Common myeloid progenitor, CD34-positive (primary cell): ENCODE data around the gene CD163L1.
"Not testable (repeated sequence)": the region's sequence is repeated elsewhere in the genome, so short reads cannot be mapped to it uniquely, and the experiment has no call there.

ENCODE experiments used
- CTCF ChIA-PET: fragments of 350-600 bp; sonication (Branson Sonifier 250); formaldehyde crosslinking; loops from one replicate; lab custom pipeline; 2021; ENCODE audit warnings: antibody characterized with exemption; lab: Charles Lee
- POLR2A ChIA-PET: fragments of 350-600 bp; sonication (Branson Sonifier 250); formaldehyde crosslinking; loops from one replicate; lab custom pipeline; 2021; ENCODE audit warnings: antibody characterized with exemption; lab: Charles Lee
- DNase-seq, 3 donors: peaks; one replicate each; pipeline versions ENCODE4 v3.0.0 to v3.0.0-alpha.2; 2013
- H3K27ac ChIP-seq, 2 experiments: 1 replicate in 1 of 2; 2 replicates in 1 of 2; pipeline ENCODE4 v1.7.0; 2013; ENCODE audit warnings: inconsistent platforms in 2 of 2, low read length in 2 of 2, mild to moderate bottlenecking in 2 of 2, low read depth in 1 of 2, moderate library complexity in 1 of 2; ENCODE audit not compliant: severe bottlenecking in 2 of 2, insufficient read depth in 1 of 2, poor library complexity in 1 of 2
- H3K27me3 ChIP-seq, 5 experiments: replicated peaks in 2 of 5; 1 replicate in 3 of 5; 2 replicates in 2 of 5; pipeline versions ENCODE4 v1.6.1 to v1.7.0; 2013; ENCODE audit warnings: low read length in 4 of 5, mild to moderate bottlenecking in 2 of 5, moderate library complexity in 2 of 5, inconsistent platforms in 1 of 5; ENCODE audit not compliant: insufficient read depth in 5 of 5, control insufficient read depth in 4 of 5
- H3K36me3 ChIP-seq, 4 experiments: 1 replicate in 2 of 4; 2 replicates in 2 of 4; pipeline versions ENCODE4 v1.6.1 to v1.7.0; 2013; ENCODE audit warnings: low read length in 3 of 4, control low read depth in 1 of 4, mild to moderate bottlenecking in 1 of 4; ENCODE audit not compliant: control insufficient read depth in 4 of 4, insufficient read depth in 4 of 4
- H3K4me1 ChIP-seq, 4 experiments: 1 replicate in 3 of 4; 2 replicates in 1 of 4; pipeline versions ENCODE4 v1.6.1 to v1.7.1; 2013; ENCODE audit warnings: low read length in 3 of 4, mild to moderate bottlenecking in 3 of 4, control low read depth in 1 of 4, inconsistent platforms in 1 of 4, moderate library complexity in 1 of 4; ENCODE audit not compliant: control insufficient read depth in 4 of 4, insufficient read depth in 4 of 4; ENCODE audit errors: control extremely low read depth in 1 of 4
- H3K4me3 ChIP-seq, 7 experiments: 1 replicate in 4 of 7; 2 replicates in 3 of 7; pipeline versions ENCODE4 v1.5.1 to v1.7.0; 2013; ENCODE audit warnings: mild to moderate bottlenecking in 7 of 7, low read length in 6 of 7, moderate library complexity in 6 of 7, inconsistent platforms in 2 of 7, low read depth in 2 of 7, control low read depth in 1 of 7; ENCODE audit not compliant: insufficient read depth in 4 of 7, control insufficient read depth in 1 of 7; ENCODE audit errors: extremely low read depth in 1 of 7
- H3K9me3 ChIP-seq, 5 experiments: 1 replicate in 4 of 5; 2 replicates in 1 of 5; pipeline versions ENCODE4 v1.6.1 to v1.7.1; 2013; ENCODE audit warnings: low read length in 4 of 5, mild to moderate bottlenecking in 2 of 5, inconsistent platforms in 1 of 5, low read depth in 1 of 5, moderate library complexity in 1 of 5; ENCODE audit not compliant: control insufficient read depth in 4 of 5, insufficient read depth in 2 of 5; ENCODE audit errors: control extremely low read depth in 1 of 5
- WGBS: methylation state at CpG from one replicate; pipeline ENCODE4 v1.1.5; 2013; ENCODE audit not compliant: insufficient coverage; 5-methylcytosine and 5-hydroxymethylcytosine counted together

The CD163L1 gene

DNA sequence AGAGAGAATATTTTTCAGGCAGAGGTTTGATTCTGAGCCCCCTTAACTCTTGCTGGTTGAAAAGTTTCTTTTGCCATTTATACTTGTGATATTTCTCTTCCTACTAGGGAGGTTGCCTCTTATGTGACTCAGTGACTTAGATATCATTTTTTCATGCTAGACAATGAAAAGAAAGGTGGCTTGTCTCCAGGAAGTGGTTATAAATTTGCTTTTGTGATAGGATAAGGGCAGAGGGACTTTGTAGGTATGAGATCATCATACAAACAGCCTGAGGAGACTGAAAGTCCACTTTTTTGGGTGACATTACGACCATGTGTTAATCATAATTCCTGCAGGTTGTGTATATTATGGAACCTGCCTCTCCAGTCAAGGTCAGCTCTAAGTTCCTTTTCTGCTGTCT, 104.3 kb downstream of the CD163L1 start:
- no peaks in the 10 kb centered on the region for H3K27me3 ChIP-seq
- no peaks in the 10 kb centered on the region for H3K36me3 ChIP-seq
- H3K4me1 ChIP-seq = peaks cover 0 to 4% (median 0%) of the 10 kb centered on the region in 4 experiments
- H3K9me3 ChIP-seq = peaks cover 0 to 8% (median 4%) of the 10 kb centered on the region in 5 experiments
- WGBS = 100% methylated on average over 1 of the region's 1 CpG
- no peak overlapping the region for H3K4me3 ChIP-seq
- CTCF ChIA-PET = no interaction called here
- no peak for DNase-seq
- no peak overlapping the region for H3K27ac ChIP-seq
- POLR2A ChIA-PET = no interaction called here

DNA sequence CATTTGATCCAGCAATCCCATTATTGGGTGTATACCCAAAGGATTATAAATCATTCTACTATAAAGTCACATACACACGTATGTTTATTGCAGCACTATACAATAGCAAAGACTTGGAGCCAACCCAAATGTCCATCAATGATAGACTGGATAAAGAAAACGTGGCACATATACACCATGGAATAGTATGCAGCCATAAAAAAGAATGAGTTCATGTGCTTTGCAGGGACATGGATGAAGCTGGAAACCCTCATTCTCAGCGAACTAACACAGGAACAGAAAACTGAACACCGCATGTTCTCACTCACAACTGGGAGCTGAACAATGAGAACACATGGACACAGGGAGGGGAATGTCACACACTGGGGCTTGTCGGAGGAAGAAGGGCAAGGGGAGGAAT, 106.2 kb downstream of the CD163L1 start:
- H3K27ac ChIP-seq, POLR2A ChIA-PET, H3K4me3 ChIP-seq, H3K4me1 ChIP-seq, DNase-seq, H3K36me3 ChIP-seq, H3K9me3 ChIP-seq, H3K27me3 ChIP-seq, CTCF ChIA-PET: not testable (repeated sequence)
- WGBS = 100% methylated on average over 3 of the region's 5 CpGs

DNA sequence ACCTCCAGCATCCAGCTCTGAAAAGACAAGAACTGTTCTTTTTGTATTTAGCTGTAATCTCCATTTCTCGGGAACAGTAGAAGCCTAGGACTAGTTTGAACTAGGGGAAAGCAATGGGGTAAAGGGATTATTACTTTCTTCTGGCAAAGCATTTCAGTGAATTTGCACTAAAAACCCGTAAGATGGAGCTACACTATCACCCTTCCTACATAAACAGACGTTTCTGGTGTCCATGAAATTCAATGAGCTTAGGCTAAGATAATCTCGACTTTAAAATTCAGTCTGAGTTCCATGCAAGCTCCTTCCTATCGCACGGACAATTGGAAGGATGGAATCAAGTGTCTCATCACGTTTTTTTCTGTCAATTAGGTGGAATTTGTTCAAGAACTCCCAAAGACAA, 116.0 kb downstream of the CD163L1 start:
- ChIA-PET CTCF (no interaction called here), POLR2A (no interaction called here)
- no peak overlapping the region for H3K4me3 ChIP-seq
- 92% methylated on average over 6 of the region's 7 CpGs for WGBS
- DNase-seq = no peak
- no peaks in the 10 kb centered on the region for H3K27me3 ChIP-seq
- peaks cover 0 to 4% (median 3%) of the 10 kb centered on the region in 5 experiments for H3K9me3 ChIP-seq
- no peaks in the 10 kb centered on the region for H3K4me1 ChIP-seq
- no peak overlapping the region for H3K27ac ChIP-seq
- no peaks in the 10 kb centered on the region for H3K36me3 ChIP-seq

DNA sequence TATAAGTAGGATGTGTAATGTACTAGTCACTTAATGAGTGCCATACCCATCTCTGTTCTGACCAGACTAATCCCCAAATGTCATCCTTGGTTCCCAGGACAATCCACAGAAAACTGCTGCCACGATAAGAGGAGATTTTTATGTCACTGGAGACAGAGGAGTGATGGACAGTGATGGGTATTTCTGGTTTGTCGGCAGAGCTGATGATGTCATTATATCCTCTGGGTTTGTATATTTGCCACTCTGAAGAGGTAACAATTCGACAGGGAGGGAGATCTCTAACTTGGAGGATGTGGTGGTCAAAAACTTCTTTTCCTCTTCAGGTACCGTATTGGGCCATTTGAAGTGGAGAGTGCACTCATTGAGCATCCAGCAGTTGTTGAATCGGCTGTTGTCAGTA, 119.8 kb downstream of the CD163L1 start:
- CTCF ChIA-PET = no interaction called here
- DNase-seq = no peak
- POLR2A ChIA-PET = no interaction called here
- Histone ChIP-seq H3K4me1 (no peaks in the 10 kb centered on the region), H3K27ac (no peak overlapping the region), H3K27me3 (no peaks in the 10 kb centered on the region), H3K4me3 (no peak overlapping the region), H3K9me3 (no peaks in the 10 kb centered on the region), H3K36me3 (no peaks in the 10 kb centered on the region)
- 86% methylated on average over 4 of the region's 5 CpGs for WGBS

DNA sequence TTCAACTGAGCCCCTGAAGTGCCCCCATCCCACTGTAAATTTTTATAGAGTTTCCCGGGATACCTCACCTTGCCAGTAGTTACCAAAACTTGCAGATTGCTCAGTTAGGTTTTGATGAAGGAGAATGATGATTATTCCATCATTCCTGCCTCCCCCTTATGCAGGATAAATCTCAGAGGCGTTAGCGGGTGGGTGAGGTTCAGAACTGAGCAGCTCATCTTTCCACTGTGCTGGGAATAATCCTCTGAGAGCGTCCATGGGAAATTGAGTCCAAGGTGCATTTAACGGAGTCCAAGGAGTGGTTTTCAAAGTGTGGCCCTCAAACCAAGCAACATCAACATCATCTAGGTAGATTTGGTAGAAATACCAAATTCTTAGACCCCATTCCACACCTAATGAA, 121.4 kb downstream of the CD163L1 start:
- Histone ChIP-seq H3K4me3 (no peak overlapping the region), H3K27ac (no peak overlapping the region), H3K4me1 (no peaks in the 10 kb centered on the region), H3K36me3 (no peaks in the 10 kb centered on the region), H3K27me3 (no peaks in the 10 kb centered on the region), H3K9me3 (no peaks in the 10 kb centered on the region)
- 100% methylated on average over 3 of the region's 5 CpGs for WGBS
- DNase-seq = no peak
- CTCF ChIA-PET = interaction anchor here (1.0 to 1.2 kb wide), 2 partner anchors 20 to 138 kb away, joined by 3 to 4 read pairs; no protein-coding TSS in a partner anchor
- POLR2A ChIA-PET = no interaction called here

DNA sequence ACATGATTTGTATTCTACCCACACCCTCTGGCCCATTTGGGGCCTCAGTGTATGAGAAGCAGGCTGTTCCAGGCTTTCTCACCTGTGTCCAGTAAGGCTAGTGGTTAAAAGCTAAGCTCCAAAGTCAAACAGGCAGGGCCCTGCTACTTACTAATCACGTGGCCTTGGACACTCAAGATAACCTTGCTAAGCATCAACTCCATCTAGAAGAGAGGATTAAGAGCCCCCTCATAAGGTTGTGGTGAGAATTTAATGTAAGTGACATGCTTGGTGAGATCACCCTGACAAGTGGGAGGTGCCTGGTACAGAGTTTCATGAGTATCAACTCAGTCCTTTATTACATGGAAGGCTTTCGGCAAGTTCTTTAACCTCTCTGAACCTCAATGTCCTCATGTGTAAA, 122.3 kb downstream of the CD163L1 start:
- POLR2A ChIA-PET = no interaction called here
- Histone ChIP-seq H3K9me3 (no peaks in the 10 kb centered on the region), H3K27me3 (no peaks in the 10 kb centered on the region), H3K4me1 (no peaks in the 10 kb centered on the region), H3K4me3 (no peak overlapping the region), H3K36me3 (no peaks in the 10 kb centered on the region), H3K27ac (no peak overlapping the region)
- WGBS = 71% methylated on average over 1 of the region's 2 CpGs
- no peak for DNase-seq
- CTCF ChIA-PET = interaction anchor here (1.0 kb wide), 2 partner anchors 21 kb away, joined by 3 to 4 read pairs; no protein-coding TSS in a partner anchor

DNA sequence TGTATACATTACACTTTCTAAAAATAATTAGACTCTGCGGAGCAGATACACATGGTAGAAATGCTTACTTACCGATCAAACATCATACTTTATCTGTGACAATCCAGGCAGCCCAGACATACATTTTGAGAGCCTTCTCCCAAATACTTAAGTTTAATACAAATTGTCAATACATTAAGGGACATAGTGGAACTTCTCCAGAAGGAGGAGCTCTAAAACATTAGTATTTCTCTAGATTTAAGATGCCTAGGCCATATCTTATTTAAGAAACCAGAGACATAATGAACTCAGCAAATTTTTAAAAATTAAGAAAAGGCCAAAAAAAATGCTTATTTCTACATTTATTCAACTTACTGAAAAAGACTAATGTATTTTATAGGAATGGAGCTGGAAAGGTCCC, 124.0 kb downstream of the CD163L1 start:
- CTCF ChIA-PET = interaction anchor here (0.8 to 1.4 kb wide), 3 partner anchors 25 to 322 kb away, joined by 3 to 4 read pairs (median 3); no protein-coding TSS in a partner anchor
- WGBS = no CpG with 5 or more reads among the region's 2 CpGs

More for the DNA sequence above, 124.0 kb downstream of the CD163L1 start:
- POLR2A ChIA-PET = no interaction called here
- H3K27me3 ChIP-seq = no peaks in the 10 kb centered on the region
- H3K36me3 ChIP-seq = no peaks in the 10 kb centered on the region
- H3K27ac ChIP-seq = no peak overlapping the region
- H3K9me3 ChIP-seq = no peaks in the 10 kb centered on the region
- DNase-seq = peak; percentile 4 to 9 (median 5)
- no peaks in the 10 kb centered on the region for H3K4me1 ChIP-seq
- no peak overlapping the region for H3K4me3 ChIP-seq
